Measurements from ENCODE around the gene APOA1. TPM values are rescaled to one million over a fixed set of nuclear protein-coding genes. Genes with fewer than 3 reads are reported as not detected.

The APOA1 gene
- total RNA-seq, 1 experiment from 2014 or later, result not detected

DNA sequence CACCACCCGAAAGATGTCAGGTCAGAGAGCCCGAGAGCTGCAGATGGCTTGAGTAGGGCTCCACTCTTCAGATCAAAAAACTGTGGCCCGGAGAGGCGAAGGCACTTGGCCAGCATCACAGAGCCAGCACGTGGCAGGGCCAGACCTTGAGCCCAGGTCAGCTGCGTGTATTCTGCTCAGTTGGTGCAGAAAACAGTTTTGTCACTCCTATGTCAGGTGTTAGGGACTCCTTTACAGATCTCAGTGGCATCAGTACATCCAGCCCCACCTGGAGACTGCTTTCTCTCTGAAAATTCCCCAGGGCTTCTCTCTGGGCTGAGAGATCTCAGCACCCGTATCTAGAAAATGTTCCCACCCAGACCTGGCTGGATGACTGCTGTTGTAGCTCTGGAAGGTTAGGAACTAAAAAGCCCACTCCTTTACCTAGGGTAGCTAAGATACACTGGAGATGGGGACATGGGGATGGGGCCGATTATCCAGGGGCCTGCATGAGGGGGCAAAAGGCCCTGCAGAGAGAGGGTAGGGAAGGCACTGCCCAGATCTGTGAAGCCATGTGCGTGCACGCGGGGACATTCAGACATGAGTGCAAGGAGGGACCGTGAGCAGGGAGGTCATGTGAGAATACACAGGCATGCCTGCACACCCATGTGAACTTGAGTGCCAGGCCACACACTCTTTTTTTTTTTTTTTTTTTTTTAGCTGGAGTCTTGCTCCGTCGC lies 3.4 kb downstream of the APOA1 start:
- Histone ChIP-seq H3K4me2 (no peak overlapping the region), H3F3A (ENCODE audit: insufficient read depth, low read depth) (no peaks in the 10 kb centered on the region), H3K9me2 (ENCODE audit: insufficient read depth) (no peaks in the 10 kb centered on the region), H3K79me2 (ENCODE audit: low read depth) (no peaks in the 10 kb centered on the region), H2AFZ (no peak overlapping the region), H3K9me3 (ENCODE audit: insufficient read depth, low read depth) (no peaks in the 10 kb centered on the region), H3K27me3 (ENCODE audit: insufficient read depth, low read depth) (no peaks in the 10 kb centered on the region), H3K4me1 (replicated peaks; ENCODE audit: insufficient read depth) (peaks cover 8% of the 10 kb centered on the region; the same call in 1 of the 2 replicates), H3K36me3 (ENCODE audit: low read depth) (no peaks in the 10 kb centered on the region), H3K4me3 (no peak overlapping the region), H3K27ac (no peak overlapping the region), H4K20me1 (ENCODE audit: insufficient read depth) (no peaks in the 10 kb centered on the region)
- TF ChIP-seq, protein P1, sequence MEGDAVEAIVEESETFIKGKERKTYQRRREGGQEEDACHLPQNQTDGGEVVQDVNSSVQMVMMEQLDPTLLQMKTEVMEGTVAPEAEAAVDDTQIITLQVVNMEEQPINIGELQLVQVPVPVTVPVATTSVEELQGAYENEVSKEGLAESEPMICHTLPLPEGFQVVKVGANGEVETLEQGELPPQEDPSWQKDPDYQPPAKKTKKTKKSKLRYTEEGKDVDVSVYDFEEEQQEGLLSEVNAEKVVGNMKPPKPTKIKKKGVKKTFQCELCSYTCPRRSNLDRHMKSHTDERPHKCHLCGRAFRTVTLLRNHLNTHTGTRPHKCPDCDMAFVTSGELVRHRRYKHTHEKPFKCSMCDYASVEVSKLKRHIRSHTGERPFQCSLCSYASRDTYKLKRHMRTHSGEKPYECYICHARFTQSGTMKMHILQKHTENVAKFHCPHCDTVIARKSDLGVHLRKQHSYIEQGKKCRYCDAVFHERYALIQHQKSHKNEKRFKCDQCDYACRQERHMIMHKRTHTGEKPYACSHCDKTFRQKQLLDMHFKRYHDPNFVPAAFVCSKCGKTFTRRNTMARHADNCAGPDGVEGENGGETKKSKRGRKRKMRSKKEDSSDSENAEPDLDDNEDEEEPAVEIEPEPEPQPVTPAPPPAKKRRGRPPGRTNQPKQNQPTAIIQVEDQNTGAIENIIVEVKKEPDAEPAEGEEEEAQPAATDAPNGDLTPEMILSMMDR (conservative IDR thresholded peaks at IDR 0.05), result no peak
- TF ChIP-seq EZH2 (IDR thresholded peaks at IDR 0.05; ENCODE audit: low read depth), result no peak
- ChIA-PET CTCF (interaction anchor here (0.7 kb wide), 1 partner anchor 48 kb away, joined by 8 read pairs; no protein-coding TSS in a partner anchor), POLR2A (ENCODE audit: unreplicated experiment) (no interaction called here)
- DNase-seq, result no peak
- BruUV-seq (replicated peaks), result no TSS peak
- intact Hi-C loops (cut with micrococcal nuclease; ENCODE audit: unreplicated experiment), result no loop called here

DNA sequence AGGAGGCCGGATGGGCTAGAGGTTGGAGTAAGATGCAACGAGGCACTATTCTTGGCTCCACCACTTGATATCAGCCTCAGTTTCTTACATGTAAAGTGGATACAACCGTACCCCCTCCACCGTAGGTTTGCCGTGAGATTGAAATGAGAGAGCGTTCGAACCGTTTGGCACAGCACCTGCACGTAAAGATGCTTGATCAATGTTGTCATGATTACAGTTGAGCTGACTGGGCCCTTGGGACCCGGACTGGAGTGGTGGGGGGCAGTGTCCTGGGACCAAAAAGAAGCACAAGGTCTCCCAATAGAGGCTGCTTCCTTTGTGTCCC lies 4.0 kb downstream of the APOA1 start:
- H3K9me2 ChIP-seq (ENCODE audit: insufficient read depth), result no peaks in the 10 kb centered on the region
- BruUV-seq (replicated peaks), result no TSS peak
- ChIA-PET POLR2A (ENCODE audit: unreplicated experiment) (no interaction called here), CTCF (interaction anchor here (0.6 kb wide), 1 partner anchor 9 kb away, joined by 6 read pairs; no protein-coding TSS in a partner anchor)
- no peaks in the 10 kb centered on the region for H3K36me3 ChIP-seq (ENCODE audit: low read depth)
- H3K79me2 ChIP-seq (ENCODE audit: low read depth), result no peaks in the 10 kb centered on the region
- no peak overlapping the region for H2AFZ ChIP-seq
- no peak overlapping the region for H3K4me3 ChIP-seq
- no peaks in the 10 kb centered on the region for H3K27me3 ChIP-seq (ENCODE audit: insufficient read depth, low read depth)
- no peaks in the 10 kb centered on the region for H4K20me1 ChIP-seq (ENCODE audit: insufficient read depth)
- H3K9me3 ChIP-seq (ENCODE audit: insufficient read depth, low read depth), result no peaks in the 10 kb centered on the region
- no peaks in the 10 kb centered on the region for H3F3A ChIP-seq (ENCODE audit: insufficient read depth, low read depth)
- no peak overlapping the region for H3K4me2 ChIP-seq
- H3K27ac ChIP-seq, result no peak overlapping the region
- TF ChIP-seq, protein P1 (conservative IDR thresholded peaks at IDR 0.05), result no peak
- no peak for TF ChIP-seq EZH2 (IDR thresholded peaks at IDR 0.05; ENCODE audit: low read depth)
- H3K4me1 ChIP-seq (replicated peaks; ENCODE audit: insufficient read depth), result peaks cover 8% of the 10 kb centered on the region; the same call in 1 of the 2 replicates
- DNase-seq, result no peak
- intact Hi-C loops (cut with micrococcal nuclease; ENCODE audit: unreplicated experiment), result no loop called here

DNA sequence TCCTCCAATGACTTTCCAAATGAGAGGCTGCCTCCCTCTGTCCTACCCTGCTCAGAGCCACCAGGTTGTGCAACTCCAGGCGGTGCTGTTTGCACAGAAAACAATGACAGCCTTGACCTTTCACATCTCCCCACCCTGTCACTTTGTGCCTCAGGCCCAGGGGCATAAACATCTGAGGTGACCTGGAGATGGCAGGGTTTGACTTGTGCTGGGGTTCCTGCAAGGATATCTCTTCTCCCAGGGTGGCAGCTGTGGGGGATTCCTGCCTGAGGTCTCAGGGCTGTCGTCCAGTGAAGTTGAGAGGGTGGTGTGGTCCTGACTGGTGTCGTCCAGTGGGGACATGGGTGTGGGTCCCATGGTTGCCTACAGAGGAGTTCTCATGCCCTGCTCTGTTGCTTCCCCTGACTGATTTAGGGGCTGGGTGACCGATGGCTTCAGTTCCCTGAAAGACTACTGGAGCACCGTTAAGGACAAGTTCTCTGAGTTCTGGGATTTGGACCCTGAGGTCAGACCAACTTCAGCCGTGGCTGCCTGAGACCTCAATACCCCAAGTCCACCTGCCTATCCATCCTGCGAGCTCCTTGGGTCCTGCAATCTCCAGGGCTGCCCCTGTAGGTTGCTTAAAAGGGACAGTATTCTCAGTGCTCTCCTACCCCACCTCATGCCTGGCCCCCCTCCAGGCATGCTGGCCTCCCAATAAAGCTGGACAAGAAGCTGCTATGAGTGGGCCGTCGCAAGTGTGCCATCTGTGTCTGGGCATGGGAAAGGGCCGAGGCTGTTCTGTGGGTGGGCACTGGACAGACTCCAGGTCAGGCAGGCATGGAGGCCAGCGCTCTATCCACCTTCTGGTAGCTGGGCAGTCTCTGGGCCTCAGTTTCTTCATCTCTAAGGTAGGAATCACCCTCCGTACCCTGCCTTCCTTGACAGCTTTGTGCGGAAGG lies 4.8 kb downstream of the APOA1 start:
- ChIA-PET POLR2A (ENCODE audit: unreplicated experiment) (no interaction called here), CTCF (interaction anchor here (0.6 kb wide), 1 partner anchor 10 kb away, joined by 6 read pairs; no protein-coding TSS in a partner anchor)
- Histone ChIP-seq H3K27ac (no peak overlapping the region), H3K36me3 (ENCODE audit: low read depth) (no peaks in the 10 kb centered on the region), H3K4me3 (no peak overlapping the region), H2AFZ (no peak overlapping the region), H3F3A (ENCODE audit: insufficient read depth, low read depth) (no peaks in the 10 kb centered on the region), H3K4me2 (peak overlapping the region; percentile 3; the same call in 1 of the 2 replicates), H3K9me3 (ENCODE audit: insufficient read depth, low read depth) (no peaks in the 10 kb centered on the region), H4K20me1 (ENCODE audit: insufficient read depth) (no peaks in the 10 kb centered on the region), H3K79me2 (ENCODE audit: low read depth) (no peaks in the 10 kb centered on the region), H3K9me2 (ENCODE audit: insufficient read depth) (no peaks in the 10 kb centered on the region), H3K27me3 (ENCODE audit: insufficient read depth, low read depth) (no peaks in the 10 kb centered on the region), H3K4me1 (replicated peaks; ENCODE audit: insufficient read depth) (peaks cover 8% of the 10 kb centered on the region; the same call in 1 of the 2 replicates)
- TF ChIP-seq, protein P1 (conservative IDR thresholded peaks at IDR 0.05), result no peak
- TF ChIP-seq EZH2 (IDR thresholded peaks at IDR 0.05; ENCODE audit: low read depth), result no peak
- intact Hi-C loops (cut with micrococcal nuclease; ENCODE audit: unreplicated experiment), result no loop called here
- BruUV-seq (replicated peaks), result no TSS peak
- DNase-seq, result no peak

Measured in PC-9 (cell line).